Measurements from ENCODE around the gene IL1RN. TPM values are rescaled to one million over a fixed set of nuclear protein-coding genes. Genes with fewer than 3 reads are reported as not detected.

IL1RN gene
- polyA plus RNA-seq, 1 donor (not counting 4 experiments of a cell fraction or from before 2014, with no cell fraction given) = 128 TPM

DNA sequence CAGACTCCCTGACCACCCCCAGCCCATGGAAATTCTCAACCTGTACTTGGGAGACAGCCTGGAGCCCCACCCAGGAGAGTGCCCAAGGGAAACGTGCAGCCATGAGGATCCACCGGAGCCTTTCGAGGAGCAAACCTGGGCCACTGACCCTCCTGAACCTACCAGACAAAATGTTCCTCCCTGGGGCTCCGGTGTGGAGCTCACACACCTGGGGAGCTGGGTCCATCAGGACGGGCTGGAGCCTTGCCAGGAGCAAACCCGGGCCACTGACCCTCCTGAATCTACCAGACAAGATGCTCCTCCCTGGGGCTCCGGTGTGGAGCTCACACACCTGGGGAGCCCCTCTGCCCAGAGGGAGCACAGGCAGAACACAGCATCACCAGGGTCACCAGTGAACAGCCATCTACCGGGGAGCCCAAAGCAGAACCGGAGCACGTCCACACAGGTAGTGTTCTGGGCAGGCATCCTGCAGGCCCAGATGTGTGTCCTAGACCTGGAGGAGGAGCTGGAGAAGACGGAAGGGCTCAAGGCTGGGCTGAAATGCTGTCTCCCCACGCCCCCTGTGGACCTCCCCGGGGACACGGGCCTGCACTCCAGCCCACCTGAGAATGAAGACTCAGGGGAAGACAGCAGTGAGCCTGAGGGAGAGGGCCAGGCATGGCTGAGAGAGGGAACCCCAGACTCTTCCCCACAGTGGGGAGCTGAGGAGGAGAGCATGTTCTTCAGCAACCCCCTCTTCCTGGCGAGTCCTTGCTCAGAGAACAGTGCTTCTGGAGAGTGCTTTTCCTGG, 55.3 kb downstream of the IL1RN start:
- TF ChIP-seq EZH2 (IDR thresholded peaks at IDR 0.05; ENCODE audit: low read length) = no peak
- TF ChIP-seq, protein P1, sequence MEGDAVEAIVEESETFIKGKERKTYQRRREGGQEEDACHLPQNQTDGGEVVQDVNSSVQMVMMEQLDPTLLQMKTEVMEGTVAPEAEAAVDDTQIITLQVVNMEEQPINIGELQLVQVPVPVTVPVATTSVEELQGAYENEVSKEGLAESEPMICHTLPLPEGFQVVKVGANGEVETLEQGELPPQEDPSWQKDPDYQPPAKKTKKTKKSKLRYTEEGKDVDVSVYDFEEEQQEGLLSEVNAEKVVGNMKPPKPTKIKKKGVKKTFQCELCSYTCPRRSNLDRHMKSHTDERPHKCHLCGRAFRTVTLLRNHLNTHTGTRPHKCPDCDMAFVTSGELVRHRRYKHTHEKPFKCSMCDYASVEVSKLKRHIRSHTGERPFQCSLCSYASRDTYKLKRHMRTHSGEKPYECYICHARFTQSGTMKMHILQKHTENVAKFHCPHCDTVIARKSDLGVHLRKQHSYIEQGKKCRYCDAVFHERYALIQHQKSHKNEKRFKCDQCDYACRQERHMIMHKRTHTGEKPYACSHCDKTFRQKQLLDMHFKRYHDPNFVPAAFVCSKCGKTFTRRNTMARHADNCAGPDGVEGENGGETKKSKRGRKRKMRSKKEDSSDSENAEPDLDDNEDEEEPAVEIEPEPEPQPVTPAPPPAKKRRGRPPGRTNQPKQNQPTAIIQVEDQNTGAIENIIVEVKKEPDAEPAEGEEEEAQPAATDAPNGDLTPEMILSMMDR (optimal IDR thresholded peaks at IDR 0.05 in 1 of 3, IDR thresholded peaks at IDR 0.05 in 1 of 3, conservative IDR thresholded peaks at IDR 0.05 in 1 of 3; ENCODE audit: extremely low read depth in 1 of 3, insufficient read depth in 2 of 3, low read length in 3 of 3) = no peak
- no peaks in the 10 kb centered on the region for H3K9me1 ChIP-seq (ENCODE audit: control insufficient read depth, extremely low read depth, insufficient read depth, low read length)
- no peak overlapping the region for H3K9ac ChIP-seq (ENCODE audit: control insufficient read depth, extremely low read depth, insufficient read depth, low read length)
- H4K20me1 ChIP-seq (ENCODE audit: control insufficient read depth, extremely low read depth, insufficient read depth, low read length) = no peaks in the 10 kb centered on the region
- H3K27me3 ChIP-seq (ENCODE audit: control insufficient read depth, extremely low read depth, insufficient read depth, low read length) = no peaks in the 10 kb centered on the region
- H3K79me2 ChIP-seq (ENCODE audit: control insufficient read depth, insufficient read depth, low read length) = no peaks in the 10 kb centered on the region
- FAIRE-seq (no peak), DNase-seq (ENCODE audit: low read depth, low spot score) (no peak)
- no peak overlapping the region for H3K27ac ChIP-seq (ENCODE audit: control insufficient read depth, insufficient read depth, low read length)
- no peak overlapping the region for H2AFZ ChIP-seq (ENCODE audit: control insufficient read depth, low read length)
- H3K4me2 ChIP-seq (ENCODE audit: control insufficient read depth, extremely low read depth, insufficient read depth, low read depth, low read length) = no peak overlapping the region
- no peaks in the 10 kb centered on the region for H3K9me3 ChIP-seq (ENCODE audit: control insufficient read depth, low read depth, low read length)
- H3K36me3 ChIP-seq (ENCODE audit: control insufficient read depth in 2 of 2, extremely low read depth in 1 of 2, insufficient read depth in 2 of 2, low read length in 2 of 2) = peaks cover 0 to 8% of the 10 kb centered on the region in 2 experiments
- dilution Hi-C loops (cut with MboI; ENCODE audit: extremely low pct_ligation_motif_present, low sequenced_read_pairs) = no loop called here
- H3K4me1 ChIP-seq (ENCODE audit: control insufficient read depth, extremely low read depth, insufficient read depth, low read length) = peaks cover 4% of the 10 kb centered on the region
- H3K4me3 ChIP-seq (ENCODE audit: control insufficient read depth in 2 of 3, extremely low read depth in 1 of 3, insufficient read depth in 2 of 3, low read depth in 1 of 3, low read length in 3 of 3) = no peak overlapping the region

DNA sequence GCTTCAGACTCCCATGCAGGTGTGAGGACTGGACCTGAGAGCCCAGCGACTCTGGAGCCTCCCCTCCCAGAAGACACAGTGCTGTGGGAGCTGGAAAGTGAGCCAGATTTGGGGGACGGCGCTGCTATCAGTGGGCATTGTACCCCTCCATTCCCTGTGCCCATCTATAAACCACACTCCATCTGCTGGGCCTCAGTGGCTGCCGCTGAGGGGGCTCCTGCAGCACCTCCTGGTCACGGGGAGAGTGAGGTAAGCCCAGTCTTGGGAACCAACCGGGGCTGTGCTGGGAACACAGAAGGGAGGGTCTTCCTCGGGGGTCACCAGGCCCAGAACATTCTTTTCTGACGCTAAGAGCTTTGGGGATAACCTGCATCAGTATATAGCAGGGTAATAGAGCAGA, 55.9 kb downstream of the IL1RN start:
- Histone ChIP-seq H3K9me3 (ENCODE audit: control insufficient read depth, low read depth, low read length) (no peaks in the 10 kb centered on the region), H3K4me3 (ENCODE audit: control insufficient read depth in 2 of 3, extremely low read depth in 1 of 3, insufficient read depth in 2 of 3, low read depth in 1 of 3, low read length in 3 of 3) (no peak overlapping the region), H3K9me1 (ENCODE audit: control insufficient read depth, extremely low read depth, insufficient read depth, low read length) (no peaks in the 10 kb centered on the region), H3K27me3 (ENCODE audit: control insufficient read depth, extremely low read depth, insufficient read depth, low read length) (no peaks in the 10 kb centered on the region), H3K36me3 (ENCODE audit: control insufficient read depth in 2 of 2, extremely low read depth in 1 of 2, insufficient read depth in 2 of 2, low read length in 2 of 2) (peaks cover 1 to 8% of the 10 kb centered on the region in 2 experiments), H3K4me2 (ENCODE audit: control insufficient read depth, extremely low read depth, insufficient read depth, low read depth, low read length) (no peak overlapping the region), H3K4me1 (ENCODE audit: control insufficient read depth, extremely low read depth, insufficient read depth, low read length) (peaks cover 4% of the 10 kb centered on the region), H3K79me2 (ENCODE audit: control insufficient read depth, insufficient read depth, low read length) (no peaks in the 10 kb centered on the region), H2AFZ (ENCODE audit: control insufficient read depth, low read length) (no peak overlapping the region), H3K27ac (ENCODE audit: control insufficient read depth, insufficient read depth, low read length) (no peak overlapping the region), H4K20me1 (ENCODE audit: control insufficient read depth, extremely low read depth, insufficient read depth, low read length) (no peaks in the 10 kb centered on the region), H3K9ac (ENCODE audit: control insufficient read depth, extremely low read depth, insufficient read depth, low read length) (no peak overlapping the region)
- TF ChIP-seq, protein P1 (optimal IDR thresholded peaks at IDR 0.05 in 1 of 3, IDR thresholded peaks at IDR 0.05 in 1 of 3, conservative IDR thresholded peaks at IDR 0.05 in 1 of 3; ENCODE audit: extremely low read depth in 1 of 3, insufficient read depth in 2 of 3, low read length in 3 of 3) = no peak
- TF ChIP-seq EZH2 (IDR thresholded peaks at IDR 0.05; ENCODE audit: low read length) = no peak
- FAIRE-seq (no peak), DNase-seq (ENCODE audit: low read depth, low spot score) (no peak)
- dilution Hi-C loops (cut with MboI; ENCODE audit: extremely low pct_ligation_motif_present, low sequenced_read_pairs) = no loop called here

Small RNAs within 50 kb of the gene (small RNA-seq; reads per million reads assigned to genes)
- 0 reads per million in 3 experiments for gene RNU6-1180P (ENCODE audit: insufficient read length in 3 of 3, low read depth in 3 of 3, low replicate concordance in 1 of 3)

Other genes starting within 250 kb of the IL1RN start
- 0.33 to 0.73 TPM (median 0.63 TPM) in 3 replicates for gene IL37, start 216.4 kb upstream of the IL1RN start, polyA plus RNA-seq
- 8.0 to 62.8 TPM (median 20.2 TPM) in 3 replicates for gene IL36G, start 149.6 kb upstream of the IL1RN start, polyA plus RNA-seq
- not detected in 3 replicates for gene IL36A, start 122.1 kb upstream of the IL1RN start, polyA plus RNA-seq
- gene IL36B, start 74.7 kb upstream of the IL1RN start, polyA plus RNA-seq = 0.14 to 0.21 TPM (median 0.14 TPM) in 3 replicates
- gene IL36RN, start 68.4 kb upstream of the IL1RN start, polyA plus RNA-seq = 1.7 to 7.9 TPM (median 3.9 TPM) in 3 replicates
- gene IL1F10, start 59.6 kb upstream of the IL1RN start, polyA plus RNA-seq = 0.15 to 0.75 TPM (median 0.37 TPM) in 3 replicates
- gene PSD4, start 46.4 kb downstream of the IL1RN start, polyA plus RNA-seq = 10.4 to 17.3 TPM (median 11.1 TPM) in 3 replicates
- gene PAX8, start 151.3 kb downstream of the IL1RN start, polyA plus RNA-seq = 3.4 to 5.9 TPM (median 4.4 TPM) in 3 replicates